Umbilical cord (tissue), 2 donors: ENCODE measurements around the gene TBCD. TPM values are rescaled to one million over a fixed set of nuclear protein-coding genes. Genes with fewer than 3 reads are reported as not detected.
A peak's percentile ranks its signal among the peaks of the same experiment; 100 is the strongest.

Source experiments
- DNase-seq: peaks from one replicate; pipeline ENCODE4 v3.0.0-alpha.2; 2015; ENCODE audit warnings: low spot score
- total RNA-seq: library from RNA; depleted of rRNA; stranded (reverse); fragments of >200 nt; gene quantifications from one replicate; pipeline ENCODE4 v1.2.3, GENCODE V29; 2014; ENCODE audit warnings: low replicate concordance; ENCODE audit not compliant: insufficient read depth

The TBCD gene
- total RNA-seq, 1 donor from 2014 or later = 25.8 TPM

DNA sequence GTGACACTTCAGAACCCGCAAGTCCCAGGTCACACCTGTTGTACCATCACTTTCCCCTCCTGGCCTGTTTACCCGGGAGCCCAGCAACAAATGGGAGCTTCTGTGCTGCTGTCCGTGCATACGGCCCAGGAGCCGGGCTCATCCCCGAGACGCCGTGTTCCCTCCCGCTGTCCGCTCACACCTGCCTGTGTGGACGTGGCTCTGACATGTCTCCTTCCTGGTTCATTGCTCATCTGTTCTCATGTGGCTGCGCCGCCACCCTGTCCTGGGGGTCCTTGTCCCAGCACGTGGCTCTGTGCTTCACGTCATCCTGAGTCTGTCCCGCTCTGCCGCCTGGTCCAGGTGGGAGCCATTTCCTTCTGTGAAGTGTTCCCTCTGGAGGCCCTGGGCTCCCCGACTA, 37.9 kb downstream of the TBCD start:
- DNase-seq = no peak

DNA sequence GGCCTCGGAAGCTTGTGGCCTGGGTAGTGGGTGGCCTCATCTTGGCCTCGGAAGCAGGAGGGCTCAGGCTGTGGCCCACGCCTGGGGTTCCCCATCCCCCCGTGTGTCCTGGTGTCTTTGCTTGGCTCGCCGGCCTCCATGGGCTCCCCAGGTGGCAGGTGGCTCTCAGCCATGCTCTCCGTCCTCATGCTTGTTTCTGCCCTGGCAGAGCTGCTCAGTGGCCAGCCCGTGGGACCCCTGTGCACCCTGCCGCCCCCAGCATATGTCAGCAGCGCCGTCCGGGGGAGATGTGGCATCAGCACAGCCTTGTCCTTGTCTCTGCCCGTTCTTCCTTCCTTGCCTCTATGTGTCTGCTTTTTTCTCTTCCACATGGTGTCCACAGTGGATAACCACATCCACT, 38.5 kb downstream of the TBCD start:
- DNase-seq = no peak

DNA sequence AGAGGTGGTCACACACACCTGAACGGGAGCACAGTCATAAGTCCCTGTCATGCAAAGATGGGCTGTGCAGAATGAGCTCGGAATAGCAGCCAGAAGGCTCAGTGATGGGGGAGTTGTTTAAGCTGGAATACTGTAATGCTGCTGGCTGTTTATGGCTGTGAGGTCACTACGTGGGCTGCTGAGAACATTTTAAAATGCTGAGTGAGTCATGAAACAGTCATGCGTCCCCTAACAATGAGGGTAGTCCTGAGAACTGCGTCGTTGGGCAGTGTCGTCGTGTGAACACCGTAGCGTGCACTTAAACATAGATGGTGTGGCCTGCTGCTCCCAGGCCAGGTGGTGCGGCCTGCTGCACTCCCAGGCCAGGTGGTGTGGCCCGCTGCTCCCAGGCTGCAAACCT, 39.7 kb downstream of the TBCD start:
- peak; percentile 16 for DNase-seq

DNA sequence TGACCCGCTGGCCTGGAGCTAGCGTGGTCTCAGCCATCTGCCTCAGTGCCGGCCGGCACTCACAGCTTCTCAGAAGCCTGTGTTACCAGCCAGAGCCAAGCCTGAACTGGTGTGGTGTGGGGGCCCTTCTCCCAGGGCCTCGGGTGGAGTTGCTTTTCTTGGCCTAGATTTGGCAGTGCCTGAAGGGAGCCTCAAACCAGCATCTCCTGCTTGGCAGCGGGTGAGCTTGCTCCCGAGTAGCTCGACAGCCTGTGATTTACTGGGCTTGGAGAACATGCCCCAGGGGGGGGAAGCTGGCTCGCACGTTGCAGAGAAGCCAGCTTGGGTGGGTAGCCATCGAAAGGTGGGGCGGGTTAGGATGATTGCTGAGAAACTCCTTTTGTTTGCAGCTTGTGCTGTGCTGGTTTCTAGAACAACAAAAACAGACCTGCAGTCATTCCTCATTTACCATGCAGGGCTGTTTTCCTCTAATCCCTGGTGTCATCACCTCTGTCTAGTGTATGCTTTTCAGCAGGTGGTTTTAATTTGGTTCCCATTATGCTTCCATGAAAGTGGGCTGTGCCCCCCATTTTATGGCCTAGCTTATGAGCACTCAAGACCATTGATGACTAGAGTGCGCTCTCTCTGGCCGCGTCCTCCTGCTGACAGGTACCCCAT, 42.2 kb downstream of the TBCD start:
- DNase-seq = peak; percentile 60

DNA sequence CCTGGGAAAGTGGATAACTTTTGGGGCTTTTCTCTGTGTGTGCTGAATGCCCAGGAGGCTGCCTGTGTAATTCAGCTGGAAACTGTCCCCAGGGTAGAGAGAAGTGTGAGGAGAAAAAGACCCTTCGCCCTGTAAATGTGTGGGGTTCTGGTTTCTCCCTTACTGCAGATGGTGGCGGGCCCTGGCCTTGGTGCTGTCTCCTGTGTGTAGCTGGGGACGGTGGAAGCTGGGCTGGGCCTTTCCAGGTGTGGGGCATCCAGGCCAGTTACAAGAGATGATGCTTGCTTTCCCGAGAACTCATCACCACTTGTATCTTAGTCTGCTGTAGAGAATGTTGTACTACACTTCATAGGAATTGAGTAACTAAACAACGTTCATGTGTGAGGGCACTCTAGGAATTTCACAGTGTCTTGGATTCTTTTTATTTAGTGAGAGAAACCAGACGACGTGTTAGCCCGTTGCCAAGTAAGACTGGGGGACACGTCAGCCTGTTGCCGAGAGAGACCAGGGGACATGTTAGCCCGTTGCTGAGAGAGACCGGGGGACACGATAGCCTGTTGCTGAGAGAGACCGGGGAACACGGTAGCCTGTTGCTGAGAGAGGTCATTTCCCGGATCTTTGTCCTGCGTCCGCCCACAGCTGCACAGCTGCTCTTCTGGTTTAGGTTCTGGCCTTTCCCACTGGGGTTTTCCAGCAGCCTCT, 43.1 kb downstream of the TBCD start:
- DNase-seq = peak; percentile 28

DNA sequence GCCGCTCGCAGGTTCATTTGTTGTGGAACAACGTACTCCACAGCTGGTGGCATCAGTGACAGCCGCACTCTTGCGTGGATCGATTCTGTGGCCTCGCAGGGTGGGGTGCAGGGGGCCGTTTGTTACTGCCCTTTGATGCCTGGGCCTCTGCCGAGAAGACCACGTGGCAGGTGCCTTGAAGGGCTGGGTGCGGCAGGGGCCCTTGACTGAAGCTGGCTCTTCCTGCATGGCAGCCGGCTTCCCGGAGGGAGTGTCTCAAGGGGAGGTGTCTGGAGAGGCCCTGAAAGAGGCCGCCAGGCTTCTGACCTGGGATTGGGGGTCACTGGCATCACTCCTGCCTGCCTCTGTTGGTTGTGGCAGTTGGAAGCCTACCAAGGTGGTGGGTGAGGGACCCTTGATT, 43.8 kb downstream of the TBCD start:
- no peak for DNase-seq

DNA sequence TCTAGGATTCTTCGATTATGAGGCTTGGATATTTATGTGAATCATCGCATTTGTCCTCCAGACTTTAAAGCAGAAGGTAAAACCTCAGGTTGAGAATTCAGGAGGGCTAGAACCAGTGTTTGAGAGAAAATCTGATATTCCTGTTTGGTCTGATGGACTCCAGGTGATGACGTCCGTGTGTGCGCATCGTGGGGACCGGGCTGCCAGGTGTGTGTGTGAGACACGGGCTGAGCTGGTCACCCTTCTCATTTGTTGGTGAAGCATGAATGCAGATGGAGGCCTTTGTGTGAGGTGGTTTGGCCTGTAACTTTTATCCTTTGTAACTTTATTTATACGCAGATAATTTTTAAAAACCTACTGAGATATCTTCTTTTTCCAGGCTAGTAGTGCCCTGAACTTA, 45.2 kb downstream of the TBCD start:
- no peak for DNase-seq

DNA sequence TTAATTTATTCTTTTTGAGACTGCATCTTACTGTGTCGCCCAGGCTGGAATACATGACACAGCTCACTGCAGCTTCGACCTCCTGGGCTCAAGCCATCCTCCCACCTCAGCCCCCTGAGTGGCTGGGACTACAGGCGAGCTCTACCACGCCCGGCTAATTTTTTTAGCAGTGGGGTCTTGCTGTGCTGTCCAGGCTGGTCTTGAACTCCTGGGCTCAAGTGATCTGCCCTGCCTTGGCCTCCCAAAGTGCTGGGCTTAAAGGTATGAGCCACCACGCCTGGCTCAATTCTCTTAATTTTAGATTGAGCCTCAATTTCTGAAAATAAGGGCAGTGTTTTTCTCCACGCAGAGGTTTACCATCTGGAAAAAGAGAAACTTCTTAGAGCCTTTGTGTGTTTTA, 46.9 kb downstream of the TBCD start:
- no peak for DNase-seq

DNA sequence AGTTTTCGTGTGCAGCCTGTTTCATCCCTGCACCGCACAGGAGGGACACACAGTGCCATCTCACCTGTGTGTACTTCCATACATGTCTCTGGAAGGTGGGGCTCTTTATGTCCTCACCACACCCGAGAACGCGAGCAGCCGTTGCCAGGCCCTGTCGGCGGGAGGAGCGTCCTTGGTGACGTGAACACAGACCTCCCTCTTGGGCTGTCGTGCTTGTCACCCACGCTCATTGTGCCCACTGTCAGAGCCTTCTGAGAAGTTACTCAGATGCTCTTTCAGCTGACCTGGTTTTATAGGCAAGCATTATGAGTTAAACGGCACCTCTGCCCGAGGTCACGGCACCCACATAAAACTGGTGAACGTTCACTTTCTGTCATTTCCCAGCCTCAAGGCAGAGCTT, 47.7 kb downstream of the TBCD start:
- no peak for DNase-seq

DNA sequence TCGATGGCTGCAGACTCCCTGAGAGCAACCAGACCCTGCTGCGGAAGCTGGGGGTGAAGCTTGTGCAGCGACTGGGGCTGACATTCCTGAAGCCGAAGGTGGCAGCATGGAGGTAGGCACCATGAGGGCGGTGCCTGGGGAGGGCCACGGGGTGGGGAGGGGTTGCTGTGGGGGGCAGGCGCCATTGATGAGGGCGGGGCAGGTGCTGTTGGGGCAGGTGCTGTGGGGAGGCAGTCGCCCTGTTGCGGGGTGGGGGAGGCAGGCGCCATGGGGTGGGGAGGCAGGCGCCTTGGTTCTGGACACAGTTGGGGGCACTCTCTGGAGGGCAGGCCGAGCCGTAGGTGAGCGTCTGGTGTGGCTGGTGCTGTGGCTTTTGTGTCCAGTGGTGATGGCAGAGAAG, 49.0 kb downstream of the TBCD start:
- no peak for DNase-seq

DNA sequence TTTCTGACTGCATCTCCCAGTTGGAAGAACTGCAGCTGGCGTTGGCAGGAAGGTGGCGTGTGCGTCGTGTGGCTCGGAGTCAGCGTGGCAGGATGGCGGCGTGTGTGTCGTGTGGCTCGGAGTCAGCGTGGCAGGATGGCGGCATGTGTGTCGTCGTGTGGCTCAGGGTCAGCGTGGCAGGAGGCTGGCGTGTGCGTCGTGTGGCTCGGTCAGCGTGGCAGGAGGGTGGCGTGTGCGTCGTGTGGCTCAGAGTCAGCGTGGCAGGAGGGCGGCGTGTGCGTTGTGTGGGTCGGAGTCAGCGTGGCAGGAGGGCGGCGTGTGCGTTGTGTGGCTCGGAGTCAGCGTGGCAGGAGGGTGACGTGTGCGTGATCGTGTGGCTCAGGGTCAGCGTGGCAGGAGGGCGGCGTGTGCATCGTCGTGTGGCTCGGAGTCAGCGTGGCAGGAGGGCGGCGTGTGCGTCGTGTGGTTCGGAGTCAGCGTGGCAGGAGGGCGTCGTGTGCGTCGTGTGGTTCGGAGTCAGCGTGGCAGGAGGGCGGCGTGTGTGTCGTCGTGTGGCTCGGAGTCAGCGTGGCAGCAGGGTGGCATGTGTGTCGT, 49.6 kb downstream of the TBCD start:
- DNase-seq = no peak

DNA sequence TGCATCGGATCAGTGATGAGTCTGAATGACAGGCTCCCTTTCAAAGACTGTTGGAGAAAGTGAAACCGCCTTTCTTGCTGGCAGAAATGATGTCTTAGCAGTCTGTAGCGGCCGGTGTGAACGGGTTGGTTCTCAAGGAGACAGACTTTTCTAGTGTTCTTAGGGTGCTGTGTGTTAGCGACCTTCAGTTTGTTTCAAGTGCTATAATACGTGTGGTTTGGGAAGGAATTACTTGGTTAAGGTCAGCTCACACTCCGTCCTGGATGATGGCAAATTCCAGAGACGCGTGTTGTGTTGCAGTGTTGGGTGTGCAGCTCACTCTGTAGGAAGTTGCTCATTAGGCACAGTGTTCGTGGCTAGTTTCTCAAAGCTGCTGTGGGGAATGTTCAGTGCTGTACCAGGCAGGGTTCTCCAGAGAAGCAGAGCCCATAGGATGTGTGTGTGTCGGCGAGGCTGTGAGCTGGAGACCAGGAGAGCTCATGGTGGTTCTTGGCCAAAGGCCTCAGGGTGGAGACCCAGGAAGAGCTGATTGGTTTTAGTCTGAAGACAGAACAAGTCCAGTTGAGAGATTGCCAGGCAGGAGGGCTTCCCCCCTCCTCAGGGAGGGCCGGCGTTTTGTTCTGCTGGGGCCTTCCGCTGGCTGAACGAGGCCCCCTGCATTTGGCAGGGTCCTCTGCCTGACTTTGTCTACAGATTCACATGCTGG, 50.4 kb downstream of the TBCD start:
- peak; percentile 19 for DNase-seq

DNA sequence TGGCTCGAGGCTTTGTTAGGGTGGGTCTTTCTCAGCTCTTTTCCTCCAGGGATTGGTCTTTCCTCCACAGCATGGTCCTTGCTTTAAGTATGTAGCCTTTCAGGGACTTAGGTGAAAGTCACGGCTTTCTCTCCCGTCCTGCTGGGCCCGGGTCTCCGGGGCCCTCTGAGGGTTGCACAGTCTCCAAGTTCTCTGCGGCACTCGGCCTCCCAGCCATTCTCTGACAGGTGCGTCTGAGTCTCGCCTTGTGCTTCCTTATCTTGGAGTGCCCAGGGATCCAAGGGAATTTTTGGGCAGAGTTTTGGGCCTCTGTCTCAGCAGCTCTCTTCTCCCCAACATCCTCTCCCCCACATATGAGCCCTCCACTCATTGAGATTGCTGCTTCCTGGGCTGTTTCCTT, 51.3 kb downstream of the TBCD start:
- no peak for DNase-seq

DNA sequence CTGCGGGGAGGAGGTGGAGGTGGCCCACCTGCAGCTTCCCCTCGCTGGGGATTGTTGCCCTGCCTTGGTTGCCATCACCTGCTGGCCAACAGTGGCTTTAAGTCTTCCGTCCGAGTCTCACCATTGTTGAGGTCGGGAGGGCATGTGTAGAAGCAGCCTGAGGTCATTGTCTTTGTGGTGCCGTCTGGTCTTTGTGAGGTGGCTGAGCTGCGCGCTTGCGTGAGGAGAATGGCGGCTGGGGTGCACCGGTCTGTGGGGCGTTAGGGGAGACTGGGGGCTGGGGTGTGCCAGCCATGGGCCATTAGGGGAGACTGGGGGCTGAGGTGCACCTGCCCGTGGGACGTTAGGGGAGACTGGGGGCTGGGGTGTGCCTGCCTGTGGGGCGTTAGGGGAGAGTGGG, 51.7 kb downstream of the TBCD start:
- no peak for DNase-seq

DNA sequence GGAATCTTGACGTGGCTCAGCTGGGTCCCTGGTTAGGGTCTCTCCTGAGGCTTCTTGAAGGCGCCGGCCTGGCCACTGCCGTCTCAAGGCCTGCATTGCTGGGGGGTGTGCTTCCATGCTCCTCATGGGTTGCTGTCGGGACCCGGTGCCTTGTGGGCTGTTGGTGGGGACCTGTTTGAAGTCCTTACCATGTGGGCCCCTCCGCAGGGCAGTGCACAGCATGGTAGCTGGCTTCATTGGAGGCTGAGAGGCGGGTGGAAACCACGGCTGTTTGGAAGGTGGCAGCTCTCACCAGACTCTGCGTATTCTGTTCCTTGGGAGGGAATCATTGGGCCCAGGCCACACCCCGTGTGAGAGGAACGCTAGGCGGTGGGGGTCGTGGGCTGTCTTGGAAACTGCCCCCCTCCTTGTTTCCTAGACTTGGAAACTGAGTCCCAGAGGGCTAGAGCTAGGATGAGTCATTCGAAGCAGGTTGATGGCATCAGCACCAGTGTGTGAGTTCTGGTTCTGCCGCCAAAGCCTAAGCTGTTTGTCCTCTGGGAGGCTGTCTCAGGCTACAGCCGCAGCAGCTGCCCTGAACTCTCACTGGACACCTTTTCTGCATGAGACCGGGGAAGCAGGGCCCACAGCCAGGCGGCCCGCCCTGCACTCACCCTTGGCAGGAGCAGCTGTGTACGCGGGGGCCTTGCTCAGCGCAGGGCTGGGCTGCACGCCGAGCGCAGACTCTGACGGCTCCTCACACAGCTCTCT, 52.8 kb downstream of the TBCD start:
- DNase-seq = no peak

DNA sequence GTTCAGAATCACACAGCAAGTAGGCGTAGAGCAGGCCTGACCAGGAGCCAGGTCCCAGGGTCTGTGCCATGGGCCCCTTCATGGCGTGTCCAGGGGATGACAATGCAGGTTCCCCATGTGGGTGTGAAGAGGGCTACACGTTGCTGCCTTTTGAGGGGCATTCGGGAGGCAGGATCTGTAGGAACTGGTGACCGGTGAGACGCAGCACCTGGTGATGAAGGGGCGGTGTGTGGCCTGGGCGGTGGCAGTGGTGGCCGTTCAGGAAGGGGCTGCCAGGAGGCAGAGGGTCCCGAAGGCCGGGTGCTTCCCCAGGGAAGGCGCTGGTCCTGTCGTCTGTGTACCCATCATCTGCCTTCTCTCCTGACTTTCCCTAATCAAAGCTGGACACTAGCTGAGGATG, 53.4 kb downstream of the TBCD start:
- DNase-seq = no peak

DNA sequence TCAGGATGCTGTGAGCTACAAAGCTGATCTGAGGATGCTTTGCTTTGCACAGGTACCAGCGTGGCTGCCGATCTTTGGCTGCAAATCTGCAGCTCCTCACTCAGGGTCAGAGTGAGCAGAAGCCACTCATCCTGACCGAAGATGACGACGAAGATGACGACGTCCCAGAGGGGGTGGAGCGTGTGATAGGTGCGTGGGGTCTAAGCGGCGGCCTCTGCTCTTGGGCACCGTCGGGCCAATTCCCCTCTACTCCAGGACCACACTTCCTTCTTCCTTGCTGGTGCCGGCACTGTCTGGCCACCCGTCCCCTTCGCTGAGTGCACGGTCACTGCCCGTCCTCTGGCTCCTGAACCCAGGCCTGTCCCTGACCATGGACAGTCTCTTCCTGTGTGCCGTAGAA, 54.0 kb downstream of the TBCD start:
- no peak for DNase-seq

DNA sequence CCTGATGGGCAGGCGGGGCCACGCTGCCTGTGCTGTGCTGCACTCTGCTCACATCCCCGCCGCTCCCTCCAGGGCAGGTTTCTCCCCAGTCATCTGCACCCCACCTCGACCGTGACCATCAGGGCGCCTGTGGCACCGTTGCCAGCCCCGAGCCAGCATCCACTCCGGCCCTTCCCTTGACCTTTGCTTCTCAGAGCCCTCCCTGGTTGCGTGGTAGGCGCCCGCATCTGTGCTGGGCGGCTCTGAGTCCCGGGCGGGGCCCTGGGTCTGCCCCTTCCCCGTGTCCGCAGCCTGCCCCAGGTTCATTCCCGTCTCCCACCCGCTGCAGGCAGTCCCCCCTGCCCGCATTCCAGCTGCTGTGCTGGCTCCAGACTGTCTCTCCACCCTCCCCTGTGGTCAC, 54.8 kb downstream of the TBCD start:
- no peak for DNase-seq

DNA sequence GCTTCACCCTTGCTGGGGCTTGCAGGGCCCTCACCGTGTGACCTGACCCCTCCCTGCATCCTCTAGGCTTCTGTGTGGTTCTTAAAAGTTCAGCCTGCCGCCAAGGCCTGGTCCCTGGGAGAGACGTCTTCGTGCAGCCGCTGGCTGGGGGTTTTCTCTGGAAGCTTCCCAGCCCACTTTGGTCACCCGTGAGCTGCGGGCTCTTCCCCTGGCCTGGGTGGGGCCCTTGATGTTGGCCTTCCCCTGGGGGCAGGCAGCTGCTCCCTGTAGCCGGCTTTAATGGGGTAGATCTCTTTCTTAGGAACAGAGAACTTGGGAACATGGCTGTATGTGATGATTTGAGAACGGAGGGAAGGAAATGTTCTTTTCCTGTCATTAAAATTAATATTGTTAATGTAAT, 55.2 kb downstream of the TBCD start:
- no peak for DNase-seq

DNA sequence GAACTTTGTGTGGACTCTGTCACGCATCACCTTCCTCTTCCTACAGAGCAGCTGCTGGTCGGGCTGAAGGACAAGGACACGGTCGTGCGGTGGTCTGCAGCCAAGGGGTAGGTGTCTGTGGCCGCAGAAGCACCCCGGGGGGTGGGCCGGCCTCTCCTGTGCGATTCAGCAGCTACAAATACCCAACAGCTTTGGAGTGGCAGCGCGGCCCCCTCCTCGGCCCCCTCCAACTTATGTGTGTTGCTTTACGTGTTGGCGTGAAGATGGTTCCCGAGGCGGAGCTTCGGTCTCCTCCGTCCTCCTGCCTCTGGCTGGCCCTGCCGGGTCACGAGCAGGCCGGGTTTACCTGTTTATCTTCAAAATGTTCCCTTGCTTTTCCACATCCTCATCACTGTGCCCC, 55.7 kb downstream of the TBCD start:
- no peak for DNase-seq

DNA sequence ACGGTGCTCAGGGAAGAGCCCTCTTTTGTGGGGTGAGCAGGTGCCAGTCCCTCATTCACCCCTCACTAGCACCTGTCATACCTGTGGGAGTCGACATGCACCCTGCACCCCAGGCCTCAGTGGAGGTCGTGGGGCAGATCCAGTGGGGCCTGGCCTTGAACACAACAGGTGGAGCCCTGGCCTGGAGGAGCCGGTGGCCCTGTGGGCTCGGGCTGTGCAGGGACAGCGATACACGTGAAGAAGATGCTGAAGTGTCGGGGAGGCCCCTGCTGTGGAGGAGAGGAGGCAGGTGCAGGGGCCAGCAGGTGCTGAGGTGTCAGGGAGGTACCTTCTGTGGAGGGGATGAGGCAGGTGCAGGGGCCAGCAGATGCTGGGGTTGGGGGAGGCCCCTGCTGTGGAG, 56.1 kb downstream of the TBCD start:
- DNase-seq = no peak
